RWPE1 (cell line): ENCODE results near the gene MICALL2.
"Not testable (repeated sequence)": the region's sequence is repeated elsewhere in the genome, so short reads cannot be mapped to it uniquely, and the experiment has no call there.

Experiments
- CTCF ChIA-PET: fragments of 350-600 bp; sonication (Branson Sonifier 250); formaldehyde crosslinking; extraction: SDS; loops from one replicate; lab custom pipeline; 2021; lab: Yijun Ruan, JAX
- POLR2A ChIA-PET: fragments of 400-600 bp; formaldehyde crosslinking; extraction: SDS; loops from one replicate; lab custom pipeline; 2020; ENCODE audit warnings: antibody characterized with exemption; ENCODE audit not compliant: low non-redundant PET; lab: Yijun Ruan, JAX
- DNase-seq: peaks from one replicate; pipeline ENCODE4 v3.0.0; 2012; ENCODE audit warnings: low spot score
- H3K27ac ChIP-seq: fragments of 450-650 bp; 2 replicates; pipeline ENCODE4 v1.5.1; 2017
- TF ChIP-seq, protein P1 (sequence below): fragments of 450-650 bp; conservative IDR thresholded peaks from 2 replicates; pipeline ENCODE4 v1.5.1; 2017; ENCODE audit warnings: low read depth, mild to moderate bottlenecking

Gene MICALL2

DNA sequence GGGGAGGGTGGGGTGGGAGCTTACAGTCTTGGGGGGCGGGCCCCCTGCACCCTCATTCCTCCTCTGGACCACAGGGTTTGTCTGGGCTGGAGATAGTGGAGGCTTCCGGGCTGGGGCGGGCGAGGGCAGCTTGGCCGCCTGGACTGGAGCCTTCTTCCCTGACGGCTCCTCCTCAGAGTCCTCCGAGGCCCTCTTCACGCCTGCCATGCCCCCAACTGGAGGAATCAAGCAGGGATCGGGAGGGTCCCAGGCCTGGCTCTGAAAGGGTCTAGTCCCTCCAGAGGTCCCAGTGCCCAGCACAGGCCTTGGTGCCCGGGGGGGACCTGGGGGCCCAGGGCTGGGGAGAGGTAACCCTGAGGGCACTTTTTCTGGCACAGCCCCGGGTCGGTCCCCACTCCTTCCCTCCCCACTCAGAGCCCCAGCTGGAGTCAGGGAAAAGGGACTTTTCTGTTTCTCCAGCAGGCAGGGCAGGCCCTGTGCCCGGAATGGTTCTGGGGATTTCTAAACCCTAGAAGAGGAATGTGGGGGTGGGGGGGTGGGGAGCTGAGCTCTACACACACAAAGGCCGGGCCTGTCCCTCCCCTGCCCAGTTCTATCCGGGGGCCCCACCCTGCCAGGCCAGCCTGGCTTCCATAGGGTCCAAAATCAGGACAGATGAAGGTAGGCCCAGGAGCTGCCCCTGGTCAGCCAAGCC lies 11.6 kb downstream of the MICALL2 start:
- TF ChIP-seq, protein P1, sequence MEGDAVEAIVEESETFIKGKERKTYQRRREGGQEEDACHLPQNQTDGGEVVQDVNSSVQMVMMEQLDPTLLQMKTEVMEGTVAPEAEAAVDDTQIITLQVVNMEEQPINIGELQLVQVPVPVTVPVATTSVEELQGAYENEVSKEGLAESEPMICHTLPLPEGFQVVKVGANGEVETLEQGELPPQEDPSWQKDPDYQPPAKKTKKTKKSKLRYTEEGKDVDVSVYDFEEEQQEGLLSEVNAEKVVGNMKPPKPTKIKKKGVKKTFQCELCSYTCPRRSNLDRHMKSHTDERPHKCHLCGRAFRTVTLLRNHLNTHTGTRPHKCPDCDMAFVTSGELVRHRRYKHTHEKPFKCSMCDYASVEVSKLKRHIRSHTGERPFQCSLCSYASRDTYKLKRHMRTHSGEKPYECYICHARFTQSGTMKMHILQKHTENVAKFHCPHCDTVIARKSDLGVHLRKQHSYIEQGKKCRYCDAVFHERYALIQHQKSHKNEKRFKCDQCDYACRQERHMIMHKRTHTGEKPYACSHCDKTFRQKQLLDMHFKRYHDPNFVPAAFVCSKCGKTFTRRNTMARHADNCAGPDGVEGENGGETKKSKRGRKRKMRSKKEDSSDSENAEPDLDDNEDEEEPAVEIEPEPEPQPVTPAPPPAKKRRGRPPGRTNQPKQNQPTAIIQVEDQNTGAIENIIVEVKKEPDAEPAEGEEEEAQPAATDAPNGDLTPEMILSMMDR = no peak
- peak overlapping the region; percentile 94 for H3K27ac ChIP-seq
- POLR2A ChIA-PET = no interaction called here
- DNase-seq = no peak
- CTCF ChIA-PET = interaction anchor here (0.7 kb wide), 1 partner anchor 70 kb away, joined by 3 read pairs; no protein-coding TSS in a partner anchor

DNA sequence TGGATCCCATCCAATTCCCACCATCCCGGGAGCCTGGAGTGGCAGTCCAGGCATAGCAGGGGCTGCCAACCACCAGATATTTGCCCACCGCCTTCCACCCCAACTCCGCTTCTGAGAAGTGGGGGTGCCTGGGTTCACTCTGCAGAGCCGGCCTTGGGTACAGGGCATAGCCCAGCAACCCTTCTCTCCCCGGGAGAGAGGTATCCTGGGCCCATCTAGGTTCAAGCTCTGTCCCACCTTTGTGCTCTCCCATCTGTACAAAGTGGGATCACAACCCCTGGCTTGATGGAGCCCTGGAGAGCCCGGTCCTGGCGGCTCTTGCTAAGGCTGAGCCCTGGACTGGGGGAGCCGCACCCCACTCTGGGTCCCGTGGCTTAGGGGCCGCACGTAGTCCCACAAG lies 12.2 kb downstream of the MICALL2 start:
- peak overlapping the region; percentile 94 for H3K27ac ChIP-seq
- POLR2A ChIA-PET = no interaction called here
- TF ChIP-seq, protein P1 = no peak
- DNase-seq = no peak
- CTCF ChIA-PET = interaction anchor here (0.7 kb wide), 1 partner anchor 71 kb away, joined by 3 read pairs; no protein-coding TSS in a partner anchor

DNA sequence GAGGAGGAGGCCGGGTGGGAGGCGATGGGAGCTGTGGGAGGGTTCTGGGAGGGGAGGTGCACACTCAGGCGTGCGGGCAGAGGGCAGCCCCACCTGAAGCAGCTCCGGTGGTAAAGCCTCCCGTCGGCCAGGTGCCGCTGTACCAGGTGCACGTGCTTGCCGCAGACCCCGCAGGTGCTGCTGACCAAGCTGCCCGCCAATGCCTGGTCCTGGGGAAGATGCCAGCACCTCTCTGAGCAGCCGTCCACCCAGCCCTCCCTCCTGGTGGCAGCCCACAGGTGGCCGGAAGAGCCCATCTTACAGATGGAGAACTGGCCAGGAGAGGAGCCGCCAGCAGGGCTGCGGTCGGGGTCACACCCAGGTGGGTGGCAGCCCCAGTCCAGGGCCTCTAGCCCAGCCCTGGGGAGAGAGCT lies 12.6 kb downstream of the MICALL2 start:
- H3K27ac ChIP-seq = peak overlapping the region; percentile 94
- TF ChIP-seq, protein P1 = no peak
- ChIA-PET CTCF (no interaction called here), POLR2A (no interaction called here)
- DNase-seq = no peak

DNA sequence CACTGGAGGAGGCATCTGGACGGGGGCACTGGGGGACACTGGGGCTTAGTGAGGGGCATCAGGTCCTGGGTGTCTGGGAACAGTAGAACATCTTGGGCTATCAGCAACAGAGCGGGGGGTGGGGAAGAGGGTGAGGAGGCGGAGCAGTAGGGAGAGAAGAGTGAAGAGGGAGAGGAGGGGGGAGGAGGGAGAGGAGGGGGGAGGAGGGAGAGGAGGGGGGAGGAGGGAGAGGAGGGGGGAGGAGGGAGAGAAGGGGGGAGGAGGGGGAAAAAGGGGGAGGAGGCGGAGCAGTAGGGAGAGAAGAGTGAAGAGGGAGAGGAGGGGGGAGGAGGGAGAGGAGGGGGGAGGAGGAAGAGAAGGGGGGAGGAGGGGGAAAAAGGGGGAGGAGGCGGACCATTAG lies 13.2 kb downstream of the MICALL2 start:
- H3K27ac ChIP-seq = peak overlapping the region; percentile 56
- CTCF ChIA-PET, POLR2A ChIA-PET, DNase-seq: not testable (repeated sequence)

- CTCF ChIA-PET = no interaction called here
- POLR2A ChIA-PET = no interaction called here
- TF ChIP-seq, protein P1 = no peak
- peak overlapping the region; percentile 56 for H3K27ac ChIP-seq
- no peak for DNase-seq
Observed at GRCh38 chr7:1445341-1445740, 13.9 kb downstream of the MICALL2 start.

DNA sequence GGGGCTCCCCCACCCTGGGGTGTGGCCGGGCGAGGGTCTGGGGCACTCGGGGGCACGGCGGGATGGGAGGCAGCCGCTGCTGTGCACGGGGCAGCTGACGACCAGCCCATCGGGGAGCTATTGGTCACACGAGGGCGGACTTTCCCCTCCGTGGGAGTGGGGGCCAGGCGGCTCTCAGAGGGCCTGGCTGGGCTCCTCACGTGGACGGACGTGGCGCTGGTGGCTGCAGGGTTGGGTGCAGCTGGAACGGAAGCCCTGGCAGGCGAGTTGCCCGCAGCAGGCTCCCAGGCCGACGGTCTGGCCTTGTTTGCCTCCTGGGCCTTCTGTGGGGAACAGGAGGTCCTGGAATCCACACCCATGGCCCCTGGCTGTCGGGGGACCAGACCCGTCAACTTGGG lies 14.3 kb downstream of the MICALL2 start:
- peak overlapping the region; percentile 56 for H3K27ac ChIP-seq
- no peak for DNase-seq
- ChIA-PET POLR2A (no interaction called here), CTCF (no interaction called here)
- TF ChIP-seq, protein P1 = no peak

- TF ChIP-seq, protein P1 = no peak
- CTCF ChIA-PET = no interaction called here
- H3K27ac ChIP-seq = peak overlapping the region; percentile 56; the same call in 1 of the 2 replicates
- POLR2A ChIA-PET = no interaction called here
- no peak for DNase-seq
Observed at GRCh38 chr7:1444214-1444924, 14.9 kb downstream of the MICALL2 start.

- DNase-seq, POLR2A ChIA-PET, H3K27ac ChIP-seq: not testable (repeated sequence)
- CTCF ChIA-PET = interaction anchor here (1.0 kb wide), 1 partner anchor 31 kb away, joined by 3 read pairs; no protein-coding TSS in a partner anchor
Observed at GRCh38 chr7:1443587-1444200, 15.6 kb downstream of the MICALL2 start.
